Measurements from ENCODE around the gene PATZ1. TPM values are rescaled to one million over a fixed set of nuclear protein-coding genes. Genes with fewer than 3 reads are reported as not detected.

The PATZ1 gene
- total RNA-seq, 1 experiment from 2014 or later: 120 TPM

DNA sequence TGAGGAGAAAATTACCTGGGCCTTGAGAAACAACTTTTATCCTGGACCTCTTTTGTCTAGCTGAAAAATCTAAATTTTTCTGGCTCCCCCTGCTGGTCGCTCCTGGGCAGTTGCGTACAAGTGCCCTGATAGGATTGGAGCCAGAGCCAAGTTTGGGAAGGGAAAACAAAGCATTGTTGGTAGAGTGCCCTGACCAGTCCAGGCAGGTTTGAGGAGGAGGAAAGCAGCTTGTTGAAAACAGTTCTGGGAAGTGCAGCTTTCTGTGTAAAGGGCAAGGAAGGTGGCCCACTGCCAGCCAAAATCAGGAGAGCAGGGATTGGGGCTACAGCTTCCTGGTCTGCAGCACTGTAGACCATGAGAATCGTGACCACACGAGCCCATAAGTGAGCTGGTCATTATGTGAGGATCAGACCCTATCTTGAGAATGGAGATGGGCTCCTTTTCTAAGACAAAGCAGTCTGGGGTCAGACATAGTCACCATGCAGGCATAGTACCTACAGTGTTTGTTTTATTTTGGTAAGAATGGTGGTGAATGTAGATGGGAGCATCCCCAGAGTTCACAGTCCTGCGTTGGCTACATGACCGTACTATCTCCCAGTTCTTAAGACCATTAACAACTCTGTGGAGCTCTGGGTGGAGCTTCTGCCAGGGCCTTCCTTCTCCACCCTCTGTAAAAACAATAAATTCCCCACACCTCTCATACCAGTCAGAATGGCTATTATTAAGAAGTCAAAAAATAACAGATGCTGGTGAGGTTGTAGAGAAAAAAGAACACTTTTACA lies 32.6 kb downstream of the PATZ1 start:
- Mint-ChIP-seq H3K27me3 (ENCODE audit: low read depth) (no peaks in the 10 kb centered on the region), H3K4me3 (peak overlapping the region in 1 of 2 experiments; percentile 11; a peak in 2 of 5 replicates), H3K4me1 (peaks cover 7% of the 10 kb centered on the region in 2 experiments), H3K36me3 (ENCODE audit: insufficient read depth in 1 of 3, low read depth in 3 of 3) (peaks cover 5 to 19% (median 9%) of the 10 kb centered on the region in 3 experiments; a peak in 5 of 7 replicates), H3K9me3 (peaks cover 17 to 19% of the 10 kb centered on the region in 2 experiments), H3K27ac (peak overlapping the region; percentile 7 to 84 (median 66); a peak in 5 of 7 replicates)
- H3K79me2 ChIP-seq (ENCODE audit: insufficient read depth, low read length): no peaks in the 10 kb centered on the region
- H2BK20ac ChIP-seq (ENCODE audit: low read depth, low read length, poor library complexity, severe bottlenecking): no peak overlapping the region
- H3K4me2 ChIP-seq (ENCODE audit: insufficient read depth, insufficient read length, low read length): no peak overlapping the region
- H4K20me1 ChIP-seq (ENCODE audit: control insufficient read depth, insufficient read depth, insufficient read length): no peaks in the 10 kb centered on the region
- H4K91ac ChIP-seq (ENCODE audit: insufficient read length, low read depth, low read length): no peak overlapping the region
- no peak overlapping the region for H4K8ac ChIP-seq (replicated peaks; ENCODE audit: insufficient read length, low read depth, low read length)
- H3K56ac ChIP-seq (ENCODE audit: insufficient read length, low read depth, low read length): no peak overlapping the region
- peaks cover 4% of the 10 kb centered on the region; the same call in 1 of the 2 replicates for H3K4me1 ChIP-seq (ENCODE audit: insufficient read depth, low read length)
- TF ChIP-seq CTCF (conservative IDR thresholded peaks at IDR 0.05): peak; percentile 92
- H2BK120ac ChIP-seq (ENCODE audit: low read depth, low read length, poor library complexity, severe bottlenecking): no peak overlapping the region
- no peak overlapping the region for H2BK12ac ChIP-seq (ENCODE audit: insufficient read length, low read depth, low read length)
- H3K23ac ChIP-seq (ENCODE audit: insufficient read length, low read depth, low read length): no peak overlapping the region
- H3T11ph ChIP-seq (ENCODE audit: low read length): no peak overlapping the region
- no peak overlapping the region; the same call in 1 of the 2 replicates for H3K4ac ChIP-seq (ENCODE audit: low read depth, low read length)
- DNase-seq: peak; percentile 77
- H2AK5ac ChIP-seq (ENCODE audit: insufficient read length, low read length): no peak overlapping the region
- H3K14ac ChIP-seq (ENCODE audit: insufficient read depth, low read length): peak overlapping the region; percentile 25; the same call in 1 of the 2 replicates
- H2AFZ ChIP-seq (ENCODE audit: low read length): peak overlapping the region; percentile 0
- no CpG with 5 or more reads among the region's 6 CpGs for WGBS (ENCODE audit: extremely low coverage, insufficient read length, low lambda C conversion rate)
- H3K9ac ChIP-seq (ENCODE audit: extremely low read depth, insufficient read length, low read length): peak overlapping the region; percentile 13
- no peak overlapping the region for H2BK5ac ChIP-seq (ENCODE audit: insufficient read length, low read length)
- no peaks in the 10 kb centered on the region for H3K9me3 ChIP-seq (ENCODE audit: control insufficient read depth, low read depth, low read length)
- no peak overlapping the region for H3K27ac ChIP-seq (ENCODE audit: insufficient read length, low read depth, low read length)
- H2BK15ac ChIP-seq (ENCODE audit: low read depth, low read length): no peak overlapping the region
- H4K5ac ChIP-seq (ENCODE audit: insufficient read length, low read depth, low read length): peak overlapping the region; percentile 84
- H3K23me2 ChIP-seq (ENCODE audit: insufficient read length, low read depth, low read length, poor library complexity, severe bottlenecking): no peaks in the 10 kb centered on the region
- H3K79me1 ChIP-seq (ENCODE audit: insufficient read depth, low read depth, low read length, poor library complexity, severe bottlenecking): no peaks in the 10 kb centered on the region
- peak overlapping the region; percentile 53 for H3K18ac ChIP-seq (ENCODE audit: insufficient read length, low read depth, low read length)
- H3K27me3 ChIP-seq (ENCODE audit: insufficient read depth, low read length): no peaks in the 10 kb centered on the region
